Upper lobe of left lung (tissue), 6 donors: ENCODE results near the gene ST3GAL3. TPM values are rescaled to one million over a fixed set of nuclear protein-coding genes. Genes with fewer than 3 reads are reported as not detected.

Source experiments
- ATAC-seq, 2 donors: fragments of 200-7000 bp; cut with Tn5 transposase; one replicate each; pipeline ENCODE4 v1.9.1; 2022; ENCODE audit warnings: mild to moderate bottlenecking in 2 of 2, moderate library complexity in 2 of 2; ENCODE audit not compliant: low FRiP score in 2 of 2
- DNase-seq, 2 donors: peaks; one replicate each; pipeline ENCODE4 v3.0.0-alpha.2; 2019 to 2020
- H3K27ac ChIP-seq, 4 donors: fragments of 200-600 bp; sonication (generic); one replicate each; pipeline ENCODE4 v1.5.1; 2016 to 2019
- H3K27me3 ChIP-seq, 4 donors: fragments of 200-600 bp; sonication (generic); one replicate each; pipeline ENCODE4 v1.5.1; 2017 to 2019
- H3K36me3 ChIP-seq, 4 donors: fragments of 200-600 bp; sonication (generic); one replicate each; pipeline ENCODE4 v1.5.1; 2016 to 2019
- H3K4me1 ChIP-seq, 4 donors: fragments of 200-600 bp; sonication (generic); one replicate each; pipeline ENCODE4 v1.5.1; 2018 to 2019
- H3K4me3 ChIP-seq, 4 donors: fragments of 200-600 bp; sonication (generic); one replicate each; pipeline ENCODE4 v1.5.1; 2017 to 2019; ENCODE audit warnings: mild to moderate bottlenecking in 2 of 4, moderate library complexity in 1 of 4
- H3K9me3 ChIP-seq, 4 donors: fragments of 200-600 bp; sonication (generic); one replicate each; pipeline ENCODE4 v1.5.1; 2018 to 2019
- EP300 ChIP-seq, 4 donors: sonication (generic); formaldehyde crosslinking; IDR thresholded peaks; one replicate each; pipeline ENCODE4 v1.5.1; 2017; ENCODE audit warnings: antibody characterized with exemption in 4 of 4, control low read depth in 2 of 4
- POLR2A ChIP-seq, 4 donors: fragments of 450-650 bp; IDR thresholded peaks; one replicate each; pipeline ENCODE4 v1.5.1; 2016 to 2017; ENCODE audit warnings: antibody characterized with exemption in 4 of 4, mild to moderate bottlenecking in 2 of 4
- POLR2AphosphoS5 ChIP-seq, 2 donors: sonication (generic); formaldehyde crosslinking; IDR thresholded peaks; one replicate each; pipeline ENCODE4 v1.5.1; 2017; ENCODE audit warnings: antibody characterized with exemption in 2 of 2
- WGBS, 2 donors: methylation state at CpG; one replicate each; pipeline ENCODE4 v1.1.5; 2017 to 2018; 5-methylcytosine and 5-hydroxymethylcytosine counted together
- total RNA-seq, 6 donors: library from RNA; depleted of rRNA in 4 of 6; stranded (reverse); fragments of >200 nt in 4 of 6; gene quantifications; one replicate each; pipeline versions ENCODE4 v1.1.0 to v1.2.1, GENCODE V29; 2016 to 2021
- TF ChIP-seq, protein P1 (sequence below), 6 experiments: fragments of 450-650 bp in 4 of 6; fragments of 200-600 bp in 2 of 6; sonication (generic) in 2 of 6; IDR thresholded peaks; one replicate each; pipeline ENCODE4 v1.5.1; 2016 to 2019; ENCODE audit warnings: antibody characterized with exemption in 6 of 6
- donor health status: DM: no; HTN: no; CAD: no; lungs with moderate emphysema.
- donor health status: DM: no; HTN: yes; CAD: no; lungs with severe emphysema.

Gene ST3GAL3
- total RNA-seq, 6 donors from 2014 or later: 14.4 to 46.1 (median 19.2) TPM

DNA sequence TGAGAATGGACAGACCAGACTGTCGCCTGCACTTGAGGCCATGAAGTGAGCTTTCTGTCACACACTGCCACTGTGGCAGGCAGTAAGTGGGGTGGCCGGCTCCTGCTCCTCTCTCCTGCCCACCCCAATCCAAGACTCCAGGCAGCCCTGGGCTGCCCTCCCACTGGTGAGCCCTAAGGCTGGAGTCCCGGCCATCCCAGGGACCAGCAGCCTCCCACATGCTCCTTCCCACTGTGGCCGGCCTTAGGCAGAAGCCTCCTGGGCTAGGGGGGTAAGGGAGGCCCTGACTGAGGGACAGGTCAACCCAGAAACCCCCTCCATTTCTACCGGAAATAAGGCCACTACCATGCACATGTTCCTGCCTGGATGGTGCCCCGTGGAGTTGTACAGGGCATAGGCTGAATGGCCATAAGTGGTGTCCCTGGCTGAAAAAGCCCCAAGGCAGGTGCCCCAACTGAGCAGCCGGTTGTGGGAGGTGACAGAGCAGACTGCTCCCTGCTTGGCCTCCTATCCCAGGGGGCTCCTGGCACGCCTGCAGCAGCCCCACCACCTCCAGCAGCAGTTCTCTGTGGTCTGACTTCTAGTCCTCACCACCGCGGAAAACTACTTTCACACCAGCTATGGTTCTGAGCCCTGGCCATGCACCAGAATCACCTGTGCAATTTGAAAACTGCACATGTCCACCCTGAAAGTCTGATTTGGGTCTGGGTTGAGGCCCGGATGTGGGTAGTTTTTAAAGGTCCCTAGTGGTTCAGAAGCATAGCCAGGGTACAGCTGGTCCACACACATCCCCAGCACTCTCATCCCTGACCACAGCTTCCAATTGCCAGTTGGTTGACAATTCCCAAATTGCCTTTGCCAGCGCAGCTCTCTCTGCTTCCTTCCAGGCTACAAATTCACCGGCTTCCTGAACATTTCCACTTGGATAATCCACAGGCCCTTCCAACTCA is 224.7 kb downstream of the ST3GAL3 start:
- ATAC-seq (no peak), DNase-seq (no peak)
- no peak for TF ChIP-seq POLR2AphosphoS5 (IDR thresholded peaks at IDR 0.05)
- TF ChIP-seq, protein P1, sequence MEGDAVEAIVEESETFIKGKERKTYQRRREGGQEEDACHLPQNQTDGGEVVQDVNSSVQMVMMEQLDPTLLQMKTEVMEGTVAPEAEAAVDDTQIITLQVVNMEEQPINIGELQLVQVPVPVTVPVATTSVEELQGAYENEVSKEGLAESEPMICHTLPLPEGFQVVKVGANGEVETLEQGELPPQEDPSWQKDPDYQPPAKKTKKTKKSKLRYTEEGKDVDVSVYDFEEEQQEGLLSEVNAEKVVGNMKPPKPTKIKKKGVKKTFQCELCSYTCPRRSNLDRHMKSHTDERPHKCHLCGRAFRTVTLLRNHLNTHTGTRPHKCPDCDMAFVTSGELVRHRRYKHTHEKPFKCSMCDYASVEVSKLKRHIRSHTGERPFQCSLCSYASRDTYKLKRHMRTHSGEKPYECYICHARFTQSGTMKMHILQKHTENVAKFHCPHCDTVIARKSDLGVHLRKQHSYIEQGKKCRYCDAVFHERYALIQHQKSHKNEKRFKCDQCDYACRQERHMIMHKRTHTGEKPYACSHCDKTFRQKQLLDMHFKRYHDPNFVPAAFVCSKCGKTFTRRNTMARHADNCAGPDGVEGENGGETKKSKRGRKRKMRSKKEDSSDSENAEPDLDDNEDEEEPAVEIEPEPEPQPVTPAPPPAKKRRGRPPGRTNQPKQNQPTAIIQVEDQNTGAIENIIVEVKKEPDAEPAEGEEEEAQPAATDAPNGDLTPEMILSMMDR (IDR thresholded peaks at IDR 0.05): no peak
- TF ChIP-seq EP300 (IDR thresholded peaks at IDR 0.05): no peak
- no peak for TF ChIP-seq POLR2A (IDR thresholded peaks at IDR 0.05)
- 95 to 98% methylated on average over 5 to 13 of the region's 13 CpGs for WGBS, 2 donors
- H3K27ac ChIP-seq: no peak overlapping the region
- peaks cover 0 to 6% (median 0%) of the 10 kb centered on the region in 4 donors for H3K36me3 ChIP-seq
- H3K4me3 ChIP-seq: no peak overlapping the region
- peaks cover 0 to 12% (median 5%) of the 10 kb centered on the region in 4 donors for H3K27me3 ChIP-seq
- H3K9me3 ChIP-seq: no peaks in the 10 kb centered on the region
- peaks cover 18 to 28% (median 23%) of the 10 kb centered on the region in 4 donors for H3K4me1 ChIP-seq

DNA sequence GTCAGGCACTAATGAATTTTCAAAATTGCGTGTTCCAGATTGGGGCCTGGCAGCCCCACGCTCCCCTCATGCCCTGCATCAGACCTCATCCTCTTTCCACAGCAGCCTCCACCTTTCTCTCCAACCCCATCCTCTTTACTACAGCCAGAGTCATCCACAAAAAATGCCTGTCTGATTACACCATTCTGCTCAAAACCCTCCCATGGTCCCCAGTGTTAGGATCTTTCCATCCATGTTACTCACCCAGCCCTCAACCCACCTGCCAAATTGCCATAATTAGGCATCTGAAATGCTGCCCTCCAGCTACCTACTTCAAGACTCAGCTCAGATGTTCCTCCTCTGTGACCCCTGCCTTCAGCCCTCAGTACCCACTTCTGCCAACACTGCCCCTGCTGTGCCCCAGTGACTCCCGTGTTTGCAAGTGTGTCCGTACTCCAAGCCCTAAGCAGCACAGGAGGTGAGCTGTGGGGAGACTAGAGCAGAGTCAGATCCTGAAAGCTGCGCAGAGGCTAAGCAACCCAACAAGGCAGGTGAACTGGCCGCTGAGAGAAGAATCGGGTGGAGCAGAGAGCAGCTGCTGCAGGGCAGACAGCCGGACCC is 225.6 kb downstream of the ST3GAL3 start:
- 34 to 50% methylated on average over 8 of the region's 8 CpGs for WGBS, 2 donors
- Histone ChIP-seq H3K4me3 (peak overlapping the region in 3 of 4 donors; percentile 33 to 53 (median 49)), H3K36me3 (peaks cover 0 to 6% (median 0%) of the 10 kb centered on the region in 4 donors), H3K27ac (peak overlapping the region in 2 of 4 donors; percentile 28 to 41), H3K4me1 (peaks cover 18 to 28% (median 23%) of the 10 kb centered on the region in 4 donors), H3K9me3 (no peaks in the 10 kb centered on the region), H3K27me3 (peaks cover 0 to 12% (median 5%) of the 10 kb centered on the region in 4 donors)
- no peak for DNase-seq
- no peak for ATAC-seq
- TF ChIP-seq EP300 (IDR thresholded peaks at IDR 0.05): no peak
- no peak for TF ChIP-seq POLR2A (IDR thresholded peaks at IDR 0.05)
- TF ChIP-seq POLR2AphosphoS5 (IDR thresholded peaks at IDR 0.05): no peak
- TF ChIP-seq, protein P1 (IDR thresholded peaks at IDR 0.05): no peak

GRCh38 chr1:43933386-43934100 is 226.2 kb downstream of the ST3GAL3 start, which contains the start of gene ARTN:
TSS of gene ARTN (plus strand) at chr1:43933801. CDS start at chr1:43935657, 1,856 bp downstream.
- peak; percentile 51 to 87 for DNase-seq
- Histone ChIP-seq H3K36me3 (peaks cover 0 to 6% (median 0%) of the 10 kb centered on the region in 4 donors), H3K9me3 (no peaks in the 10 kb centered on the region), H3K4me3 (peak within 1 kb of the TSS in 3 of 4 donors; percentile 33 to 53 (median 49)), H3K4me1 (peaks cover 18 to 28% (median 23%) of the 10 kb centered on the region in 4 donors), H3K27me3 (peaks cover 0 to 12% (median 5%) of the 10 kb centered on the region in 4 donors), H3K27ac (peak within 1 kb of the TSS in 2 of 4 donors; percentile 28 to 41)
- WGBS, 2 donors: 8% methylated on average over 27 to 39 of the region's 42 CpGs
- peak; percentile 19 to 39 for ATAC-seq
- TF ChIP-seq POLR2A (IDR thresholded peaks at IDR 0.05): no peak
- no peak for TF ChIP-seq EP300 (IDR thresholded peaks at IDR 0.05)
- no peak for TF ChIP-seq POLR2AphosphoS5 (IDR thresholded peaks at IDR 0.05)
- TF ChIP-seq, protein P1 (IDR thresholded peaks at IDR 0.05): no peak

GRCh38 chr1:43934101-43934985 is 227.0 kb downstream of the ST3GAL3 start:
- WGBS, 2 donors: 25 to 27% methylated on average over 6 to 13 of the region's 13 CpGs
- peaks cover 0 to 12% (median 5%) of the 10 kb centered on the region in 4 donors for H3K27me3 ChIP-seq
- H3K27ac ChIP-seq: peak overlapping the region in 2 of 4 donors; percentile 28 to 41
- peak in 1 of 2 donors; percentile 69 for DNase-seq
- no peaks in the 10 kb centered on the region for H3K9me3 ChIP-seq
- H3K4me3 ChIP-seq: peak overlapping the region in 3 of 4 donors; percentile 33 to 53 (median 49)
- peak; percentile 79 for ATAC-seq
- peaks cover 18 to 28% (median 23%) of the 10 kb centered on the region in 4 donors for H3K4me1 ChIP-seq
- peaks cover 0 to 6% (median 0%) of the 10 kb centered on the region in 4 donors for H3K36me3 ChIP-seq
- TF ChIP-seq, protein P1 (IDR thresholded peaks at IDR 0.05): peak; percentile 82 to 87 (median 84)
- no peak for TF ChIP-seq POLR2A (IDR thresholded peaks at IDR 0.05)
